Measurements from ENCODE around the gene IFITM1. TPM values are rescaled to one million over a fixed set of nuclear protein-coding genes. Genes with fewer than 3 reads are reported as not detected.
A peak's percentile ranks its signal among the peaks of the same experiment; 100 is the strongest.

Gene IFITM1
- total RNA-seq, 2 experiments from 2014 or later, result 296 to 304 TPM

GRCh38 chr11:295351-296170 is 18.3 kb upstream of the IFITM1 start:
- POLR2A ChIA-PET, result interaction anchor here (0.6 to 3.8 kb wide), 6 partner anchors 8 to 516 kb away, joined by 3 to 33 read pairs (median 4); partner anchors contain the start of gene NLRP6

GRCh38 chr11:296171-297050 is 17.4 kb upstream of the IFITM1 start:
- Mint-ChIP-seq H3K36me3 (ENCODE audit: low read depth) (peaks cover 19% of the 10 kb centered on the region), H3K9me3 (no peaks in the 10 kb centered on the region), H3K27me3 (peaks cover 6% of the 10 kb centered on the region), H3K27ac (peak overlapping the region; percentile 84), H3K4me1 (ENCODE audit: low read depth) (peaks cover 39% of the 10 kb centered on the region), H3K4me3 (no peak overlapping the region)
- intact Hi-C loops (cut with micrococcal nuclease), result no loop called here
- no peak for TF ChIP-seq CTCF (IDR thresholded peaks at IDR 0.05)
- DNase-seq (peak; percentile 32), ATAC-seq (no peak)
- POLR2A ChIA-PET, result interaction anchor here (0.6 to 3.8 kb wide), 5 partner anchors 9 to 515 kb away, joined by 3 to 33 read pairs (median 4); partner anchors contain the start of gene NLRP6
- CTCF ChIA-PET, result interaction anchor here (1.3 to 1.7 kb wide), 2 partner anchors 9 to 45 kb away, joined by 3 to 8 read pairs; no protein-coding TSS in a partner anchor

More at GRCh38 chr11:295351-296170, 18.3 kb upstream of the IFITM1 start:
- H3K4me1 Mint-ChIP-seq (ENCODE audit: low read depth), result peaks cover 43% of the 10 kb centered on the region
- intact Hi-C loops (cut with micrococcal nuclease), result no loop called here
- H3K27ac Mint-ChIP-seq, result peak overlapping the region; percentile 57
- no peaks in the 10 kb centered on the region for H3K9me3 Mint-ChIP-seq
- H3K36me3 Mint-ChIP-seq (ENCODE audit: low read depth), result peaks cover 27% of the 10 kb centered on the region
- H3K27me3 Mint-ChIP-seq, result peaks cover 5% of the 10 kb centered on the region
- CTCF ChIA-PET, result interaction anchor here (1.3 to 1.7 kb wide), 2 partner anchors 10 to 44 kb away, joined by 3 to 8 read pairs; no protein-coding TSS in a partner anchor
- H3K4me3 Mint-ChIP-seq, result peak overlapping the region; percentile 8
- DNase-seq (peak; percentile 28), ATAC-seq (no peak)
- TF ChIP-seq CTCF (IDR thresholded peaks at IDR 0.05), result no peak

GRCh38 chr11:297051-297585 is 16.7 kb upstream of the IFITM1 start:
- CTCF ChIA-PET, result interaction anchor here (4.6 kb wide), 1 partner anchor 46 kb away, joined by 21 read pairs; no protein-coding TSS in a partner anchor

More at GRCh38 chr11:297051-297585, 16.7 kb upstream of the IFITM1 start:
- H3K9me3 Mint-ChIP-seq, result no peaks in the 10 kb centered on the region
- H3K4me1 Mint-ChIP-seq (ENCODE audit: low read depth), result peaks cover 37% of the 10 kb centered on the region
- POLR2A ChIA-PET, result interaction anchor here (1.4 kb wide), 2 partner anchors 10 to 16 kb away, joined by 4 to 6 read pairs; no protein-coding TSS in a partner anchor
- intact Hi-C loops (cut with micrococcal nuclease), result no loop called here
- H3K4me3 Mint-ChIP-seq, result peak overlapping the region; percentile 42
- peak overlapping the region; percentile 84 for H3K27ac Mint-ChIP-seq
- H3K36me3 Mint-ChIP-seq (ENCODE audit: low read depth), result peaks cover 16% of the 10 kb centered on the region
- DNase-seq (peak; percentile 73), ATAC-seq (peak; percentile 3)
- H3K27me3 Mint-ChIP-seq, result peaks cover 6% of the 10 kb centered on the region
- no peak for TF ChIP-seq CTCF (IDR thresholded peaks at IDR 0.05)
